CD14-positive monocyte (primary cell): ENCODE measurements around the gene KCNN4. TPM values are rescaled to one million over a fixed set of nuclear protein-coding genes. Genes with fewer than 3 reads are reported as not detected.

Experiments
- DNase-seq, 3 donors: peaks; one replicate each; pipeline ENCODE4 v3.0.0-alpha.2; 2011 to 2022
- H2AFZ ChIP-seq: 2 replicates; pipeline ENCODE4 v1.6.0; 2012; ENCODE audit warnings: mild to moderate bottlenecking, low read depth, low read length, inconsistent platforms; ENCODE audit not compliant: insufficient read depth, poor library complexity, severe bottlenecking
- H3K27ac ChIP-seq, 2 donors: 1 replicate in 1 of 2; 2 replicates in 1 of 2; pipeline ENCODE4 v1.5.1; 2012 to 2013; ENCODE audit warnings: low read length in 2 of 2, control low read depth in 1 of 2, inconsistent platforms in 1 of 2, low read depth in 1 of 2, mild to moderate bottlenecking in 1 of 2
- H3K27me3 ChIP-seq, 2 donors: one replicate each; pipeline versions ENCODE4 v1.6.0 to v1.6.1; 2011 to 2013; ENCODE audit warnings: low read length in 2 of 2; ENCODE audit not compliant: control insufficient read depth in 2 of 2, insufficient read depth in 2 of 2
- H3K36me3 ChIP-seq, 2 donors: replicated peaks in 1 of 2; 1 replicate in 1 of 2; 2 replicates in 1 of 2; pipeline versions ENCODE4 v1.5.1 to v1.6.1; 2012 to 2013; ENCODE audit warnings: low read length in 2 of 2, control low read depth in 1 of 2, inconsistent platforms in 1 of 2, mild to moderate bottlenecking in 1 of 2; ENCODE audit not compliant: insufficient read depth in 2 of 2, control insufficient read depth in 1 of 2
- H3K4me1 ChIP-seq, 2 donors: 1 replicate in 1 of 2; 2 replicates in 1 of 2; pipeline versions ENCODE4 v1.5.1 to v1.6.1; 2012 to 2013; ENCODE audit warnings: low read length in 2 of 2, control low read depth in 1 of 2, inconsistent platforms in 1 of 2, mild to moderate bottlenecking in 1 of 2, moderate library complexity in 1 of 2; ENCODE audit not compliant: insufficient read depth in 2 of 2, control insufficient read depth in 1 of 2
- H3K4me2 ChIP-seq: replicated peaks from 2 replicates; pipeline ENCODE3; 2012; ENCODE audit warnings: low read length, moderate library complexity, mild to moderate bottlenecking; ENCODE audit not compliant: poor library complexity, severe bottlenecking; ENCODE audit errors: extremely low read depth
- H3K4me3 ChIP-seq, 3 experiments: fragments of 200-600 bp in 1 of 3; sonication (generic) in 1 of 3; replicated peaks in 1 of 3; 1 replicate in 2 of 3; 2 replicates in 1 of 3; pipeline ENCODE4 v1.5.1; 2011 to 2013; ENCODE audit warnings: low read length in 3 of 3, mild to moderate bottlenecking in 3 of 3, control low read depth in 2 of 3, low read depth in 2 of 3, inconsistent platforms in 1 of 3, moderate library complexity in 1 of 3
- H3K79me2 ChIP-seq: 2 replicates; pipeline ENCODE4 v1.6.0; 2012; ENCODE audit warnings: mild to moderate bottlenecking, control low read depth, inconsistent platforms, low read length, moderate library complexity; ENCODE audit not compliant: insufficient read depth
- H3K9ac ChIP-seq: 2 replicates; pipeline ENCODE4 v1.6.0; 2017; ENCODE audit warnings: low read length, mild to moderate bottlenecking; ENCODE audit not compliant: insufficient read depth, poor library complexity, severe bottlenecking
- H3K9me3 ChIP-seq, 2 donors: replicated peaks in 1 of 2; 1 replicate in 1 of 2; 2 replicates in 1 of 2; pipeline versions ENCODE4 v1.5.1 to v1.6.1; 2012 to 2013; ENCODE audit warnings: low read length in 2 of 2, control low read depth in 1 of 2; ENCODE audit not compliant: control insufficient read depth in 1 of 2, insufficient read depth in 1 of 2
- H4K20me1 ChIP-seq: 2 replicates; pipeline ENCODE4 v1.6.0; 2012; ENCODE audit warnings: mild to moderate bottlenecking, low read length, control low read depth, moderate library complexity; ENCODE audit not compliant: insufficient read depth
- H3K27ac Mint-ChIP-seq, 7 donors: one replicate each; pipeline ENCODE4 v1.8.0; 2020; ENCODE audit warnings: mild to moderate bottlenecking in 7 of 7, mixed read lengths in 7 of 7, moderate library complexity in 6 of 7, inconsistent platforms in 2 of 7
- H3K27me3 Mint-ChIP-seq, 3 donors: one replicate each; pipeline ENCODE4 v1.8.0; 2021 to 2022; ENCODE audit warnings: low read depth in 3 of 3, mild to moderate bottlenecking in 3 of 3, mixed read lengths in 3 of 3, moderate library complexity in 3 of 3, inconsistent platforms in 1 of 3
- H3K36me3 Mint-ChIP-seq, 2 donors: one replicate each; pipeline ENCODE4 v1.8.0; 2020; ENCODE audit warnings: mixed read lengths in 2 of 2, inconsistent platforms in 1 of 2, mild to moderate bottlenecking in 1 of 2
- H3K4me1 Mint-ChIP-seq: one replicate; pipeline ENCODE4 v1.8.0; 2020; ENCODE audit warnings: mild to moderate bottlenecking, mixed read lengths
- H3K4me3 Mint-ChIP-seq, 2 donors: one replicate each; pipeline ENCODE4 v1.8.0; 2020; ENCODE audit warnings: mild to moderate bottlenecking in 2 of 2, mixed read lengths in 2 of 2, moderate library complexity in 1 of 2
- H3K9me3 Mint-ChIP-seq, 7 donors: one replicate each; pipeline ENCODE4 v1.8.0; 2020 to 2022; ENCODE audit warnings: mixed read lengths in 7 of 7, mild to moderate bottlenecking in 6 of 7, moderate library complexity in 6 of 7, inconsistent platforms in 2 of 7
- WGBS: methylation state at CpG from one replicate; pipeline ENCODE4 v1.1.5; 2013; ENCODE audit warnings: missing lambda C conversion rate; ENCODE audit not compliant: insufficient coverage; 5-methylcytosine and 5-hydroxymethylcytosine counted together
- intact Hi-C, 2 donors: fragments of 100-400 bp; cut with micrococcal nuclease; formaldehyde crosslinking; loops; one replicate each; pipeline versions ENCODE4 v1.15.0 to v1.15.1; 2023
- polyA plus RNA-seq, 3 donors: library from polyadenylated mRNA; depleted of rRNA in 1 of 3; unstranded in 2 of 3; stranded (reverse) in 1 of 3; fragments of 300-500 nt in 2 of 3; fragments of >200 nt in 1 of 3; fragmentation: Illumina TruSeq in 2 of 3; gene quantifications; 1 replicate in 2 of 3; 2 replicates in 1 of 3; pipeline ENCODE4 v1.2.3, GENCODE V29; 2012 to 2021
- TF ChIP-seq, protein P1 (sequence below): fragments of 200-600 bp; IDR thresholded peaks from one replicate; pipeline ENCODE4 v1.8.0; 2022; ENCODE audit warnings: antibody characterized with exemption, mild to moderate bottlenecking

KCNN4 gene
- polyA plus RNA-seq, 3 donors = 12.9 to 70.4 (median 17.1) TPM

DNA sequence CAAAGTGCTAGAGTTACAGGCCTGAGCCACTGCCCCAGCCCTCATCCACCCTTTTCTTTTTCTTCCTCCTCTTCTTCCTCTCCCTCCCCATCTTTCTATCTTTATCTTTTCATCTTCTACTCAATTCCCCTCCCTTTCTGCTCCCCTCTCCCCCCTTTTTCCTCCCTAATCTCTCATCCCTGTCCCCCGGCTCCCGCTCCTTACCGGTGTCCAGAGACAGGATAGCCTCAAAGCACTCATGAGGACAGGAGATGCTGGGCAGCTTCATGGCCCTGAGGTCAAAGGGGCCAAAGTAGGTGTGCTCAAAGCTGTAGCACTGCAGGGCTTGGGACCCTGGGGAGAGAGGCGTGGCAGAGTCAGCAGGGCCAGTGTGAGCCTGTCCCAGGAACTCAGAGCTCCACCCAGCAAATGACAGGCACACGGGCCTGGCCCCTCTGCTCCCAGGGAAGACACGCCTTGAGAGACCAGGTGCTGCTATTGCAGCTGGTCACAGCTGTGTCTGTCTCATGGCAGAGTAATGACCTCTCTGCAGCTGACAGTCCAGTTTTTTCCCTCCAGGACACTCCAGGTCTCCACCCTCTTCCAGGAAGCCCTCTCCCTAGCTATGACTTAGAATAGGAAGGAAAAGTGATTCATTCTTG, 18.8 kb upstream of the KCNN4 start:
- Histone ChIP-seq H3K9ac (no peak overlapping the region), H2AFZ (no peak overlapping the region), H3K4me3 (peak overlapping the region in 1 of 3 experiments; percentile 76), H3K79me2 (no peaks in the 10 kb centered on the region), H3K27me3 (peaks cover 0 to 5% of the 10 kb centered on the region in 2 donors), H3K4me2 (no peak overlapping the region), H3K9me3 (no peaks in the 10 kb centered on the region), H3K4me1 (peaks cover 11% of the 10 kb centered on the region in 2 donors), H4K20me1 (no peaks in the 10 kb centered on the region), H3K27ac (no peak overlapping the region), H3K36me3 (no peaks in the 10 kb centered on the region)
- peaks cover 3 to 40% (median 17%) of the 10 kb centered on the region in 3 donors for H3K27me3 Mint-ChIP-seq
- H3K4me3 Mint-ChIP-seq = peak overlapping the region; percentile 85 to 89
- DNase-seq = no peak
- H3K4me1 Mint-ChIP-seq = peaks cover 15% of the 10 kb centered on the region
- H3K36me3 Mint-ChIP-seq = peaks cover 3% of the 10 kb centered on the region in 2 donors
- H3K9me3 Mint-ChIP-seq = peaks cover 0 to 10% (median 4%) of the 10 kb centered on the region in 7 donors
- 92% methylated on average over 6 of the region's 6 CpGs for WGBS
- peak overlapping the region in 2 of 7 donors; percentile 55 to 66 for H3K27ac Mint-ChIP-seq
- TF ChIP-seq, protein P1, sequence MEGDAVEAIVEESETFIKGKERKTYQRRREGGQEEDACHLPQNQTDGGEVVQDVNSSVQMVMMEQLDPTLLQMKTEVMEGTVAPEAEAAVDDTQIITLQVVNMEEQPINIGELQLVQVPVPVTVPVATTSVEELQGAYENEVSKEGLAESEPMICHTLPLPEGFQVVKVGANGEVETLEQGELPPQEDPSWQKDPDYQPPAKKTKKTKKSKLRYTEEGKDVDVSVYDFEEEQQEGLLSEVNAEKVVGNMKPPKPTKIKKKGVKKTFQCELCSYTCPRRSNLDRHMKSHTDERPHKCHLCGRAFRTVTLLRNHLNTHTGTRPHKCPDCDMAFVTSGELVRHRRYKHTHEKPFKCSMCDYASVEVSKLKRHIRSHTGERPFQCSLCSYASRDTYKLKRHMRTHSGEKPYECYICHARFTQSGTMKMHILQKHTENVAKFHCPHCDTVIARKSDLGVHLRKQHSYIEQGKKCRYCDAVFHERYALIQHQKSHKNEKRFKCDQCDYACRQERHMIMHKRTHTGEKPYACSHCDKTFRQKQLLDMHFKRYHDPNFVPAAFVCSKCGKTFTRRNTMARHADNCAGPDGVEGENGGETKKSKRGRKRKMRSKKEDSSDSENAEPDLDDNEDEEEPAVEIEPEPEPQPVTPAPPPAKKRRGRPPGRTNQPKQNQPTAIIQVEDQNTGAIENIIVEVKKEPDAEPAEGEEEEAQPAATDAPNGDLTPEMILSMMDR = no peak
- intact Hi-C loops = loop anchor here in 1 of 2 donors (5.0 to 10.0 kb wide), 2 partner anchors 62 to 345 kb away; no protein-coding TSS in a partner anchor

GRCh38 chr19:43798546-43799409, 18.0 kb upstream of the KCNN4 start:
- intact Hi-C loops = no loop called here
- H3K4me1 ChIP-seq = peaks cover 11% of the 10 kb centered on the region in 2 donors
- no peaks in the 10 kb centered on the region for H3K9me3 ChIP-seq
- H3K4me1 Mint-ChIP-seq = peaks cover 13% of the 10 kb centered on the region
- peaks cover 0 to 9% of the 10 kb centered on the region in 2 donors for H3K27me3 ChIP-seq
- TF ChIP-seq, protein P1 = no peak
- WGBS = 5% methylated on average over 62 of the region's 70 CpGs
- no peaks in the 10 kb centered on the region for H4K20me1 ChIP-seq
- DNase-seq = peak in 1 of 3 donors; percentile 9
- H3K27me3 Mint-ChIP-seq = peaks cover 6 to 45% (median 18%) of the 10 kb centered on the region in 3 donors
- H3K27ac Mint-ChIP-seq = peak overlapping the region in 2 of 7 donors; percentile 12 to 15
- peak overlapping the region; percentile 56 for H3K9ac ChIP-seq
- H3K4me3 ChIP-seq = peak overlapping the region; percentile 38 to 76 (median 51)
- peak overlapping the region; percentile 85 to 89 for H3K4me3 Mint-ChIP-seq
- H3K27ac ChIP-seq = no peak overlapping the region
- peak overlapping the region; percentile 82 for H3K4me2 ChIP-seq
- peaks cover 0 to 10% (median 4%) of the 10 kb centered on the region in 7 donors for H3K9me3 Mint-ChIP-seq
- no peaks in the 10 kb centered on the region for H3K36me3 ChIP-seq
- peak overlapping the region; percentile 92 for H2AFZ ChIP-seq
- peaks cover 3% of the 10 kb centered on the region in 2 donors for H3K36me3 Mint-ChIP-seq
- no peaks in the 10 kb centered on the region for H3K79me2 ChIP-seq
